ENCODE data around the gene PAX8.
A peak's percentile ranks its signal among the peaks of the same experiment; 100 is the strongest.

PAX8 gene

GRCh38 chr2:113202305-113203216, 76.2 kb downstream of the PAX8 start:
- no peak for DNase-seq (ENCODE audit: low spot score)

GRCh38 chr2:113201496-113202304, 77.0 kb downstream of the PAX8 start:
- DNase-seq (ENCODE audit: low spot score) = no peak

GRCh38 chr2:113200736-113201490, 77.8 kb downstream of the PAX8 start:
- DNase-seq (ENCODE audit: low spot score) = no peak

DNA sequence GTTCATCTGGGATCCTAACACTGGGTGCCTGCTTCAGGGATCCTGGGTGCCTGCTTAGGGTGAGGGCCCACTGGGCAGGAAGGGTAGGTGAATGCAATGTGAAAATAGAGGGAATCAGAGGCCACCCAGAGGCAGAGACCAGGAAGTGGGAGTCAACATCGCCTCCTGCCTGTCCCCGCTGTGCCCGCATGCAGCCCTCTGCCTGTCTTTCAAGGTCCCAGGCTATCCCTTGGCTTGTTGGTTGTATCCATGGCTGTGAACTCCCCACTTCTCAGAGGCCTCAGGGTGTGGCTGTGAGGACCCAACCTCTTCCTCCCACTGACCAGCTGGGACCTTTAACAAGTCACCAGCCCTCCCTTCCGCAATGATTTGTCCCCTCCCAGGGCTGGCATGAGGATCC, 78.5 kb downstream of the PAX8 start:
- no peak for DNase-seq (ENCODE audit: low spot score)

- DNase-seq (ENCODE audit: low spot score) = peak; percentile 70
Observed at GRCh38 chr2:113198790-113199612, 79.7 kb downstream of the PAX8 start.

DNA sequence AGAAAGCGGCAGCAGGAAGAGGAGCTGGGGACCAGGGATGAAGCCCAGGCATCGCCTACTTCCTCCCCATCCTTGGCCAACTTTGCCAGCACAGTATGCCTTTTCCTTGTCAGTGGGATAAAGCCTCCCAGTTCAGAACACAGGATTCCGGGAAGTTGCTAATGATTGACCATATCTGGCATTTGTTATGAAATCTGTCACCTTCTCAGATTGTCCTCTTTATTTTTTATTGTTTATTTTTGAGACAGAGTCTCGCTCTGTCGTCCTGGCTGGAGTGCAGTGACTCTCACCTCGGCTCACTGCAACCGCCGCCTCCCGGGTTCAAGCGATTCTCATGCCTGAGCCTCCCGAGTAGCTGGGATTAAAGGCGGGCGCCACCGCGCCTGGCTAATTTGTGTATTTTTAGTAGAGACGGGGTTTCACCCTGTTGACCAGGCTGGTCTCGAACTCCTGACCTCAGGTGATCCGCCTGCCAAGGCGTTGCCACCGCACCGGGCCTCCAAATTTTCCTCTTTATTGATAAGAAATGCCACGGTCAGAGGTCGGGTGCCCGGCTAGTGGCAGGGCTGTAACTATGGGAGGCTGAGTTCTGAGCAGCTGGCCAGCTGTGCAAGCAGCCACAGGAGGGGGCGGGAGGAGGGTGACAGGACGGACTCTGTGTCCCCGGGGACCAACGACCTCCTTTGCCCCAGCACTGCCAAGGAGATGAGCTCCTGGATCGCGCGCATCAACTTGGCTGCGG, 80.5 kb downstream of the PAX8 start:
- DNase-seq (ENCODE audit: low spot score) = no peak

DNA sequence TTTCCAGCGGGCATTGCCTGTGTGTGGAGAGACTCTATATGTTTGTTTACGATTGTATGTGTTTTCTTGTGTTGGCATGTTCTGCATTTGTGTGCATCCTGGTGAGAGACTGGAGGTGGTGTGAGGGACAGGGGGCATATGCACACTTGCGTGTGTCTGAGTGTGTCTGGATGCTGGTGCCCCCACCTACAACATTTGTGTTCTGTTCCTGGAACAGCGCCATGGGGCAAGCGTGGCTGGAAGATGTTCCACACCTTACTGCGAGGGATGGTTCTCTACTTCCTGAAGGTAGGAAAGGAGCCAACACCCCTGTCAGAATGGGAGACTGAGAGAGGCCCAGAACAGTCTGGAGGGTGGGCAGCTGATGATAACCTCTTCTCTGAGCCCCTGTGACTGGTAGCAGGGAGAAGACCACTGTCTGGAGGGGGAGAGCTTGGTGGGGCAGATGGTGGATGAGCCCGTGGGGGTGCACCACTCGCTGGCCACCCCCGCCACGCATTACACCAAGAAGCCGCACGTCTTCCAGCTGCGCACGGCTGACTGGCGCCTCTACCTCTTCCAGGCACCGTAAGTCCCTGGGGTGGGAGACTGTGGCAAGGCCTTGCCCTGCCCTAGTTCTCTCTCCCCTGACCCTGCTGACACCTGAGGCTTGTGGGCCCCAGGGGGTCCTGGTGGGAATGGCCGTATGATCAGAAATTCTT, 81.2 kb downstream of the PAX8 start:
- no peak for DNase-seq (ENCODE audit: low spot score)

- no peak for DNase-seq (ENCODE audit: low spot score)
Observed at GRCh38 chr2:113196839-113197238, 81.9 kb downstream of the PAX8 start.

DNA sequence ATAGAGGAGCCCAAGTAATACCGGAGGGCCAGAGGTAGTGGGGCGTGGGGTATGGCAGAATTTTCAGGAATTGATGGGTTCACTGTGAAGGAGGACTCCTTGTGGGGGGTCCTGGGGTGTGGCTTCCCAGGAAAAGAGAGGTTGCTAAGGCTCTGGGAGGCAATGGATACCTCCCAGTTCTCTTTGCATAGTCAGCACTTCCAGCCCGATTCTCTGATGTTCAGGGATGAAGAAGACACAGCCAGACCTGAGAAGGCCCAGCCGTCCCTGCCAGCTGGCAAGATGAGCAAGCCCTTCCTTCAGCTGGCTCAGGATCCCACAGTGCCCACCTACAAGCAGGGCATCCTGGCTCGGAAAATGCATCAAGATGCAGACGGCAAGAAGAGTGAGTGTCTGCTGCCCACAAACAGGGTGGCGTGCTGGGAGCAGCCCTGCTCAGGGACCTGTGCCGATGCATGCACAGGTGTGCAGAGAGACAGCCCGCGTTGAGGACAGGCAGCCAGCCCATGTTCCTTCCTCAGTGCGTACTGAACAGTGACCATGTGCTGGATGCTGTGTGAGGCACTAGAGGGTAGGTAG, 82.7 kb downstream of the PAX8 start:
- DNase-seq (ENCODE audit: low spot score) = no peak

DNA sequence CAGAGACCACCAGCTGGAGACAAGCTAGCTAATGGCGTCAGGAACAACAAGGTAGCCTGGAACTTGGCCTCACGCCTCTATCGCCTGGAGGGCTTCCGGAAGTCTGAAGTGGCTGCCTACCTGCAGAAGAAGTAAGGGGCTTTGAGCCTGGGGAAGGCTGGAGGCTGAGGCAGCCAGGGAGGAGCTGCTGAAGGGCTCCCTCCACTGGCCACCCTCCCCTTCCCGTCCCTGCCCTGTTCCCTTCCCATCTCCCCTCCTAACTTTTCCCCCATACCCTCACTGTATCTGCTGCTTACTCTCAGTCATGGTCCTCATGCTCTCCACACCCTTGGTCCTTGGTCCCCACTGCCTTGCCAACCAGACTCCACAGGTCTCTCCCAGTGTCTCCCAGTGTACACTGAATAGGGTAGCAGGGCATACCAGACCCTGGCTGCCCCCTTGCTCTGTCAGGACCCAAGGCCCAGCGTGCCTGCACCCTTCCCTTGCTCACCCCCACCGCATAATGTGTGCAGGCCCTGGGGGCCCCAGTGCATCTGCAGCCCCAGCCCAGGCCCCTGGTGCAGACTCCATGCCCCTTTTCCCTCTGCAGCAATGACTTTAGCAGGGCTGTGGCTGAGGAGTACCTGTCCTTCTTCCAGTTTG, 86.1 kb downstream of the PAX8 start:
- DNase-seq (ENCODE audit: low spot score) = no peak

GRCh38 chr2:113190871-113191270, 87.8 kb downstream of the PAX8 start:
- no peak for DNase-seq (ENCODE audit: low spot score)

- no peak for DNase-seq (ENCODE audit: low spot score)
Observed at GRCh38 chr2:113187771-113188170, 91.0 kb downstream of the PAX8 start.

DNA sequence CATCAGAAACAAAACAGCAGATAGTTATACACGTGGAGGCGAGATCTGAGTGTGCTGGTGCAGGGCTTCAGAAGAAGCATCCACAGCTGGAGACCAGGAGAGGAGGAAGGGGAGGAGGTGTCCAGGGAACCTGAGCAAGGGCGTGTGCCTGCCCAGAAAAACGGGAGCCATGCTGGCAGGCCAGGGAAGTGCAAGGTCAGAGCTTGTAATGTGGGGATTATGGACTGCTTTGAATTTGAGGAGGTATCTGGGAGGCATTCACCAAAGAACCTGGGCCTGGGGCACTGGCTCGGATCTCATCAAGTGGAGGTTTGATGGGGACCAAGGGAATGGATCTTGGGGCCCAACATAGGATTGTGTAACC, 92.3 kb downstream of the PAX8 start:
- no peak for DNase-seq (ENCODE audit: low spot score)

DNA sequence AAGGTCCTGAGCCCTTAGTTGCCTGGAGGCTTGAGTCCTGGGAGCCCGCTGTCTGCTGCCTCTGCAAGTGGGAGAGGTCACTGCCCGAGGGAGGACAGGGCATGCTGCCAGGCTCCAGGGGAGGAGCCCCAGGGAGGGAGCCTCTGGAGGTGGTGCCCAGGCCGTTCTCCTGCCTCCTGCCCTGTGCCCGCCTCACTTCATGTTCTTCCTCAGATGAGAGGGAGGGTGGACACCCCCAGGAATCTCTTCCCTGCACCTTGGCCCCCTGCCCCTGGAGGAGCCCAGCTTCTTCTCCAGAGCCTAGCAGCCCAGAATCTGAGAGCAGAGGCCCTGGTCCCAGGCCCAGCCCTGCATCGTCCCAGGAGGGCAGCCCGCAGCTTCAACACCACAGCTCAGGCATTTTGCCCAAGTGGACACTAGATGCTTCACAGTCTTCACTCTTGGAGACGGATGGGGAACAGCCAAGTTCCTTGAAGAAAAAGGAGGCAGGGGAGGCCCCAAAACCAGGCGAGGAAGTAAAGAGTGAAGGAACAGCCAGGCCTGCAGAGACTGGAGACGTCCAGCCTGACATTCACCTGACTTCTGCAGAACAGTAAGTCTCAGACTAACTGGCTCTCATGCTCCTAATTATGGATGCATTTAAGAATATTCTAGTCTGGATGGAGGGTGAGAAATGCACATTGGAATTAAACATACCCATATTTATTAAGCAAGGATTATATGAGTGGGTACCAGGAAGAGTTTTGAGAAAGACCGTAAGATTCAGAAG, 92.9 kb downstream of the PAX8 start:
- no peak for DNase-seq (ENCODE audit: low spot score)

DNA sequence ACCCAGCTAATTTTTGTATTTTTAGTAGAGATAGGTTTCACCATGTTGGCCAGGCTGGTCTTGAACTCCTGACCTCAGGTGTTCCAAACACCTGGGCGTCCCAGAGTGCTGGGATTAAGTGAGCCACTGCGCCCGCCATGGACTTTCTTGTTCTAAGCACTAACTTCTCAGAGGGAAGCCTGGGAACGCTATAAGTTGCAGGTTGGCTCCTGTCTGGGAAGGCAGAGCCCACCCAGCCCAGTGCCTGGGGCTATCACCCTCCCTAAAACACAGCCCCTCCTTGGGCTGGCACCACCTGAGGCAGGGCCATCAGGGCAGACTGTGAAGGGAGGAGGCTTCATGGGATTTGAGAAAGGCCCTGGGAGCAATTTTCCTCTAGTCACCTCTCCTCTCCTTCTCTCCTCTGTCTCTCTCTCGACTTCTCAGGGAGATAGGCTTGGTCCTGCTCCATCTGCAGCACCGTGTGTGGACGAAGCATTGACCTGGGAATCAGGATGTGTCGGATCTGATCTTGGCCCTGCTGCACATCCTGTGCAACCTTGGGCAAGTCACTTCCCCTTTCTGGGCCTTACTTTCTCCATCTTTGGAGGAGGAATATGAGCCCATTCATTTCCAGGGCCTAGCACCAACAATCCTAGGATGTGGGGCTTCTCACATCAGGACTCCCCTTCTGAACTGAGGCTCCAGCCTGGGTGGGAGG, 94.0 kb downstream of the PAX8 start:
- DNase-seq (ENCODE audit: low spot score) = no peak

- DNase-seq (ENCODE audit: low spot score) = no peak
Observed at GRCh38 chr2:113183703-113184102, 95.0 kb downstream of the PAX8 start.

GRCh38 chr2:113183264-113183663, 95.5 kb downstream of the PAX8 start:
- no peak for DNase-seq (ENCODE audit: low spot score)
